Glomerular visceral epithelial cell (primary cell): Measurements from ENCODE around the gene EGLN2.
"Not testable (repeated sequence)": the region's sequence is repeated elsewhere in the genome, so short reads cannot be mapped to it uniquely, and the experiment has no call there.

ENCODE experiments used
- DNase-seq: peaks from one replicate; pipeline ENCODE4 v3.0.0-alpha.2; 2016; ENCODE audit errors: extremely low spot score

EGLN2 gene

DNA sequence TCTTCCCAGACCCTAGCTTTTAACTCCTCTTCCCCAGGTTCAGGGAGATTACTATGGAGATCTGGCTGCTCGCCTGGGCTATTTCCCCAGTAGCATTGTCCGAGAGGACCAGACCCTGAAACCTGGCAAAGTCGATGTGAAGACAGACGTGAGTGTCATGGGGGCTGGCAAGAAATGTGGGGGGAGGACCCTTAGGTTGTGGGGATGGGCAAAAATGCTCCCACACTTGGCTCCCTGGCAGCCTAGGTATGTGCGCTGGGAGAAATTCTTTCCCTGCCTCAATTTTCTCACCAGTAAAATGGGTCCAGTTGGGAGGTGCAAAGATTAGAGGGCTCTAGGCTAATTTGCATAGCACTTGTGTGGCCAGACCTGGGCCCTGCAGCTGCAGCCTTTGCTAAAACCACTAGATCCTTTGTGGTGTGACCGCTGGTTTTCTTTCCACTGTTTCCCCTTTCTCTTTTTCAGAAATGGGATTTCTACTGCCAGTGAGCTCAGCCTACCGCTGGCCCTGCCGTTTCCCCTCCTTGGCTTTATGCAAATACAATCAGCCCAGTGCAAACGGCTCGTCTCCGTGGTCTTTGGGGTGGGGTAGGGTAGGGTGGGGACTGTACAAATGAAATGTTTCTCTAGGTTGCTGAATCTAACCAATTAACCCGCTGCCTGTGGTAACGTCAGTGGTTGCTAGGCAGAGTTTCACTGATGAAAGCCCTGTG is 21.9 kb upstream of the EGLN2 start:
- DNase-seq = peak; percentile 96

DNA sequence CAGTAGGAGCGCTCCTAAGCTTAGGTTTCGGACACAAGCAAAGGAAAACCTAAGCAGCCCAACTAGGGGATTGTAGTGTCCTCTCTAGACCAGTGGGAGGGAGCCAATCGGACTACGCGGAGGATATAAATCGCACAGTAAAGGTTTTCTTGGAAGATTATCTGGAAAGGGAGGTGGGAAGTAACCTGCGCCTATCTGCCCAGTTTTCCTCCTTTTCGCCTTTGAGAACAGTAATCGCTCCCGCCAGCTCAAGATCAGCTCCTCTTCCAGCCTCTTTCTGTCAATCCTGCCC is 21.4 kb upstream of the EGLN2 start:
- no peak for DNase-seq

DNA sequence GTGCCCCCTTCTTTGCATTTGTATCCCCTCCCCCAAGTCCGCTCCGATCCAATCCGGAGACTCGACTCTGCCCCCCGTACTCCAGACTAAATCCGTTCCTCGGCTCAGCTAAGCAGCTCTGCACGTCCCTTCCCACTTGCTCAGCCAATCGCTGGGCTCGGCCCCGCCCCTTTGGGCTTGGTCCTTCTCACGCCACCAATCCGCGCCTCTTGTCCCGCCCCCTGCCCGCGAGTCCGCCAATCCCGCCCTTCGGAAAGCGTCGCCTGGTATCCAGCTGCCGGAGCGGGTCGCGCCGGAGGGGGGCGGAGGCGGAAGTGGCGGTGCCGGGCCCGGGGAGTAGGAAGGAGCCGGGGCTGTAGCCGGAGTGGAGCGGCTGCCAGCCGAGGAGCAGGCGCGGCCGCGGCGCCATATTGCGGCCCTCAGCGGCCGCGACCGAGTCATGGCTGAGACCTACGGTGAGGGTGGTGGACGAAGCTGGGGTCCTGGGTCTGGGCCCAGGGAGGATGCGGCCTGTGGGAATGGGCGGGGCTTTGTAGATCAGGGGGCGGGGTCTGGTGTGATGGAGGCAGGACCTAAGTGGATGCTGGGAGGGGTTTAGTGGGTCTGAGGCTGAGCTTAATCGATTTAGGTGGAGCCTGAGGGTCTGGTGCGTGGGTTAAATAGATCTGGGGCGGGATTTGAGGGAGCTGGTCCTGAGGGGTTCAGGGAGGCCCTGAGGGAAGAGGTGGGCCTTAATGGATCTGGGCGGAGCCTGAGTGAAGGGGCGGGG is 20.9 kb upstream of the EGLN2 start, which contains the start of gene RAB4B:
RAB4B (plus strand) TSS at position 311 of the 769 bp plus-strand sequence; CDS start at position 440, 129 bp downstream.
- peak; percentile 100 for DNase-seq

DNA sequence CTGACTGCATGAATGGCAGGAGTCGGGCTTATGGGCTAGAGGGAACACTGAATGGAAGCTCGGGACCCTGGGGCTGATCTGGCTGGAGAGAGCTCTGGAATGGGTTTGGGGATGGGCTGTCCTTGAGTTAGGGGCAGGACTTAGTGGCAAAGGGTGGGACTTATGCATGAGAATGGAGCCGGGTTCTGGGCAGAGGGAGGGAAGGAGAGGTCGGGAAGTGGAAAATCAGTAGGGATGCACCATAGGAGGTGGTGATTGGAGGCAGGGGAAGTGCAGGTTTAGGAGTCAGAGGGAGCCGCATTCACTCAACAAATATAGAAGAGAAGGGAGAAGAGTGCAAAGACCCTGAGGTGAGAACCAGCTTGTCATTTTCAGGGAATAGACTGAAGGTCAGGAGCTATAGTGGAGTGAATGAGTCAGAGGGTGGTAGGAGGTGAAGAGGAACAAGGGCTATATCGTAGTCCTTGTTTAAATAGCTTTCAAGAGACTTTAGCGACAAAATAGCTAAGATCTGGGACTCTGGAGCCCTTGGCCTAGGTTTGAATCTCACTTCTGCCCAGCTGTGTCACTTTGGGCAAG is 20.2 kb upstream of the EGLN2 start:
- DNase-seq = no peak

DNA sequence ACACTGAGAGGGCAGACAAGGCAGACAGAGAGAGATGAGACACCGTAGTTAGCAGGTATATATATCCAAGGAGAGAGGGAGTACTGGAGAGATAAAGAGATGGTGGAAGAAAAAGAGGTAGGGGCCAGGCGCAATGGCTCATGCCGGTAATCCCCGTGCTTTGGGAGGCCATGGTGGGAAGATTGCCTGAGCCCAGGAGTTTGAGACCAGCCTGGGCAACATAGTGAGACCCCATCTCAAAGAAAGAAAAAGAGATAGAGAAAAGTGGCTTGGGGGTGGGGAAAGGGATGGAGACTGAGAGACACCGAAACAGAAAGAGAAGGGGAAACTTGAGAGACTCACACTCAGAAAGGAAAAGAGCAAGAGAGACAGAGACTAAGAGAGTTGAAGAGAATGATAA is 18.4 kb upstream of the EGLN2 start:
- DNase-seq = no peak

DNA sequence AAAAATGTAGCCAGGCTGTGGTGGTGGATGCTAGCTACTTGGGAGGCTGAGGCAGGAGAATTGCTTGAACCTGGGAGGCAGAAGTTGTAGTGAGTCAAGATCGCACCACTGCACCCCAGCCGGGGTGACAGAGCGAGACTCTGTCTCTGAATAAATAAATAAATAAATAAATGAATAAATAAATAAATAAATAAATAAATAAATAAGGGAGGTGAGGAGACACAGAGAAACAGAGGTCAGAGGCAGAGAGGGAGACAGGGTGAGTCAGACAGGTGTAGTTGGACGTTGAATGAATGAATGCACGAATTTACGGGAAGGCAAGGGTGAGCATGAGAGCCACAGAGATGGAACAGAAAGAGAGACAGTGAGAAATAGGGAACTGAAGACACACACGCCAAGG is 17.9 kb upstream of the EGLN2 start:
- no peak for DNase-seq

GRCh38 chr19:40783711-40784110 is 15.3 kb upstream of the EGLN2 start:
- DNase-seq = no peak

- not testable (repeated sequence) for DNase-seq
Measured at GRCh38 chr19:40784146-40784545, 14.8 kb upstream of the EGLN2 start.

- no peak for DNase-seq
Measured at GRCh38 chr19:40785526-40785925, 13.5 kb upstream of the EGLN2 start.

DNA sequence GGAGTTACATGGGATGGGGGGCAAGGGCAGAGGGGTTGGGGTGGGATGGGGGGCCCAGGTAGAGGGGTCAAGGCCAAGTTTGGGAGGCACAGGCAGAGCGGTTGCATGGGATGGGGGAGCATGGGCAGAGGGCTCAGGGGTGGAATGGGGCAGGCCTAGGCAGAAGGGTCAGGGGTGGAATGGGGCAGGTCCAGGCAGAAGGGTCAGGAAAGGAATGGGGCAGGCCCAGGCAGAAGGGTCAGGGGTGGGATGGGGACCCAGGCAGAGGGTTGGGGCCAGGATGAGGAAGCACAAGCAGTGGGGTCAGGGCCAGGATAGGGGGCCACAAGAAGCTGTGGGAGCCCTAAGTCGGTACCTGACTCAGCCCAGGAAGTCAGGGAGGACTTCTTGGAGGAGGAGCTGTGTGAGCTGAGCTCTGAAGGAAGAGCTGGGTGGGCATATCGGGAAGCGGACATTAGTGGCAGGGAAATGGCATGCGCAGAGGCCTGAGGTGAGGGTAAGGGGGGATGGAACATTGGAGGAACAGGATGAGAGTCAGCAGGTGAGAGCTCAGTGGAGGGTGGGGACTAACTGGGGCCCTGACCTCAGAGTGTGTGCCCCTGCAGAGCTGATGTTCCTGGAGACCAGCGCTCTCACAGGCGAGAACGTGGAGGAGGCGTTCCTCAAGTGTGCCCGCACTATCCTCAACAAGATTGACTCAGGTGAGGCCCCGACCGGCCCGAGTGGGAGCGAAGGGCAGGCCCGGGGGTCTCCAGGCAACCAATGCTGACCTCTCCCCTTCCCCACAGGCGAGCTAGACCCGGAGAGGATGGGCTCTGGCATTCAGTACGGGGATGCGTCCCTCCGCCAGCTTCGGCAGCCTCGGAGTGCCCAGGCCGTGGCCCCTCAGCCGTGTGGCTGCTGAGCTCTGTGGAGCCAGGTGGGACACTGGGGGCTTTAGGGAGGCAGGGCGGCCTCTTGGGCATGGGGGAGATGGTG is 12.6 kb upstream of the EGLN2 start:
- DNase-seq = no peak

DNA sequence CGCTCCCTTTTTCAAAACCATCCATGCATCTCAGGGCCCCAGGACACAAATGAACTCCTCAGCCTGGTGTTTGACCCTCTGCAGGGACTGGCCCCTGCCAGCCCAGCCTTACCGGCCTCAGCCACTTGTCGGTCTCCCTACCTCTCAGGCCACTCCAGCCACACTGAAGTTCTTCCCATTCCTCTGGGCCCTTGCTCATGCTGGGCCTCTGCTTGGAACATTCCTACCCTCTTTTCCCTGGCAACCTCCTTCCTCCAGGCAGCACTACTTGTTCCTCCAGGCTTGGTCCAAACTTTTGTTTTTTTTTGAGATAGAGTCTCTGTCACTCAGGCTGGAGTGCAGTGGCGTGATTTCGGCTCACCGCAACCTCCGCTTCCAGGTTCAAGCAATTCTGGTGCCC is 7.6 kb upstream of the EGLN2 start:
- DNase-seq = no peak

DNA sequence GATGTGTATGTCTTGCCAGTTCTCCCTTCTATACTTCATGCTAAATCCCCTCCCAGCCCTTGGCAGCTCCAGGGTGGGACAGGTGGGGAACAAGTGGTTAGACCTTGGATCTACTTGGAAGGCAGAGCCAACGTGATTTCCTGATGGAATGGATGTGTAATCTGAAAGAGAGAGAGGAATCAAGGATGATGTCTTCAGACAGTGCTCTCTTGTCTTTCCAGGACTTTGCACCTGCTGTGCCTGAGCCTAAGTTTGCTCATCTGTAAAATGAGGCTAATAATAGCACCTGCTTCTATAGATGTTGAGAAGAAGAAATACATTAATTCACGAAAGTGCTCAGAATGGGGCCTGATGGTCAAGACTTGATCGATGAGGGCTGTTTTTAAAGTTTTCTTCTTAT is 7.0 kb upstream of the EGLN2 start:
- no peak for DNase-seq

DNA sequence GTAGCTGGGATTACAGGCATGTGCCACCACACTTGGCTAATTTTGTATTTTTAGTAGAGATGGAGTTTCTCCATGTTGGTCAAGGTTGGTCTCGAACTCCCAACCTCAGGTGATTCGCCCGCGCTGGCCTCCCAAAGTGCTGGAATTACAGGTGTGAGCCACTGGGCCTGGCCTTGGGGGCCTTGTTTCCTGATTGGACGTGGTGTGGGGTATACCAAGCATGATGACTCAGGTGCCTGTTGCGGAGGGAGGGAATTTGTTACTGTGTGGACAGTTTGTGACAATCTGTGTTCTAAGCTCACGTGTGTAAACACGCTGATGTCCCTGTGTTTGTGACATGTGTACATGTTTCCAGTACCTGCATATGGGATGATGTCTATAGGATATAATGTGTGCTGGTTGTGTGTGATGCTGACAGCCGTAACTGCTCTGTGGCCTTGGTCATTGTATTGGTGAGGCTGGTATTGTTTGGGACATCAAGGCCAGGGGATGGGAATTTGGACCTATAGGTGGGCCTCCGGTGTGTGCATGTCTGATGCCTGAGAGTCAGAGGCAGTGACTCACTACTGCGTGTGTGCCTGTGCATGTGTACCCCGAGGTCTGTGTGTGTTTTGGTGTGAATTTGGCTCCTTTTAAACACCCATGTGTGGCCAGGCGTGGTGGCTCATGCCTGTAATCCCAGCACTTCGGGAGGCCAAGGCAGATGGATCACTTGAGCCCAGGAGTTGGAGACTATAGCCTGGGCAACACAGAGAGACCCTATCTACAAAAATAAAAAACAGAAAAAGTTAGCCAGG is 1.6 kb upstream of the EGLN2 start:
- no peak for DNase-seq

GRCh38 chr19:40797963-40798682 is 868 bp upstream of the EGLN2 start:
- DNase-seq = peak; percentile 62

DNA sequence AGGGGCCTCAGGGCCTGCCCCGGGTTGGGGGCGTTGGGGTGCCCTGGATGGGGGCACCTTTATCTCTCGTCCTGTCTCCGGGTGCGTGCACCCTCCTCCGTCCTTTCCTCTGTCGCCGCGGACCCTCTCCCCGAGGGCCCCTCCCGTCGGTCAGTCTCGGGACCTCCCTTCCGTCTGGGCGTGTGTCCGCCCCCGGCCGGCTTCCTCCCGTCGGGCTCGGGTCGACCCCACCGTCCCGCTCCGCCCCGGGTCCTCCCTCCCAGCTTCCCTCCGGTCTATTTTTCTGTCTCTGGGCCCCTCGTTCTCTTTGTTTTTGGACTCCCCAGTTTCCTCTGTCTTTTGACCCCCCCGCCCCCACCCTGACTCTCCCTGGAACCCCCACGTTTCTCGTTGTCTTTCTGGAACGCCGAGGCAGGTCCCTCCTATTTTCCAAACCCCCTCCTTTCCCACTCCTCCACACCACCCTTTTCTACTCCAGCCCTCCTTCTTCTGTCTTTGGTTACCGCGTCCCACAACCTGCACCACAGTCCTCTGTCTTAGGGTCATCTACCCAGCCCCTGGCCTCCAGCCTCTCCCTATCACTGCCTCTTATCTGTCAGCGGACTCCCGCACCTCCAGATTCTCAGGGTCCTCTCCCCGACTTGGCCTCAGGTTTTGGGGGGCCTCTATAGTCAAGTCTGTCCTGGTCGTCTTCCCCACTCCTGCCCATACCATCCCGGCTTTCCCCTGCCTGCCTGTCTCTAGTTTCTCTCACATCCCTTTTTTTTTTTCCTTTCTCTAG is 757 bp downstream of the EGLN2 start:
- peak; percentile 34 for DNase-seq

- DNase-seq = no peak
Measured at GRCh38 chr19:40800339-40800996, 1.5 kb downstream of the EGLN2 start.

GRCh38 chr19:40800997-40801377 is 2.0 kb downstream of the EGLN2 start:
- DNase-seq = no peak

DNA sequence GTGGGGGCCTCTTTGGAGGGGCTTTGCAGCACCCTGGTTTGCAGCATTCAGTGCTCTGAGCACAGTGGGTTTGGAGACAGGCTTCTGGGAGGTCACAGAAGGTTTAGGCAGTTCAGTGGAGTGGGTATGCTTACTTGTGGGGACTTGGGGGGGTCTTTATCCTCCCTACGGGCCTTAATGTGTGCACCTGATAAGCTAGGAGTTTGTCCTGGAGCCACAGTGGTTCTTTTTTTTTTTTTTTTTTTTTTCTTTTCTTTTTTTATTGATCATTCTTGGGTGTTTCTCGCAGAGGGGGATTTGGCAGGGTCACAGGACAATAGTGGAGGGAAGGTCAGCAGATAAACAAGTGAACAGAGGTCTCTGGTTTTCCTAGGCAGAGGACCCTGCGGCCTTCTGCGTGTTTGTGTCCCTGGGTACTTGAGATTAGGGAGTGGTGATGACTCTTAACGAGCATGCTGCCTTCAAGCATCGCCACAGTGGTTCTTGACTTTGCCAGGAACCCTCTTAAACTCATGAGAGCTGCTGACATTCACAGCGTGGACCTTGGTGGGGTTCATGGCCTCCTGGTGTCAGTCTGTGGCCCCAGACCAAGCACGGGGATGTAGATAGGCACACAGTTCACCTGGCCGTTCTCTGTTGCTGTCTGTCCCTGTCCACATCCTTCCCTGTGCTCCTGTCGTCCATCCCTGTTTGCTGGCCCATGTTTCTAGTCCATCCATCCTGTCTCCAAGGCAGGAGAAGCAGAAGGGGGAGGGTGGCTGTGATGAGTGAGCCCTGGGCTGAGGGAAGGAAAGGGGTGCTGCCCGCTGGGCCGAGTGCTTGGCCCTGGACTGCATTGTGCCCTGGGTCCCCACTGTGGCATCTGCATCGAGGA is 2.7 kb downstream of the EGLN2 start:
- DNase-seq = no peak
